ENCODE data around the gene RABGAP1L.
"Not testable (repeated sequence)": the region's sequence is repeated elsewhere in the genome, so short reads cannot be mapped to it uniquely, and the experiment has no call there.

The RABGAP1L gene

DNA sequence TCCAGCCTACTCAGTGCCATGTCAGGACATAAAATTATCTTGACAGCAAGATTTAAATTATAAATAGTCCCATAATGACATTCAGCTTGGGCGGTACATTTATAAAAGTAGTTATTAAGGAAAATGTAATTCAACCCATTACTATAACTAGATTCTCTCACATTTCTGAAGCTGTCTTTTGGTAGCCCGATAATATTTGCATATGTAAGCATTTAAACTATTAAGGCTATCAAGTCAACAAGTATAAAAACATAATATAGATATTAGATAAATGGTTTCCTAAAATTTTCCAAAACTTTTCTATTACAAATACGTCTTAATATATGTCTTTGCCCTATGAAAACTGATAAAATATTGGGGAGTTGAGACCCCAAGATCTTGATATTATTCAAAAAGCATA lies 266.8 kb downstream of the RABGAP1L start:
- DNase-seq (ENCODE audit: low read depth in 1 of 2, low spot score in 1 of 2): no peak

DNA sequence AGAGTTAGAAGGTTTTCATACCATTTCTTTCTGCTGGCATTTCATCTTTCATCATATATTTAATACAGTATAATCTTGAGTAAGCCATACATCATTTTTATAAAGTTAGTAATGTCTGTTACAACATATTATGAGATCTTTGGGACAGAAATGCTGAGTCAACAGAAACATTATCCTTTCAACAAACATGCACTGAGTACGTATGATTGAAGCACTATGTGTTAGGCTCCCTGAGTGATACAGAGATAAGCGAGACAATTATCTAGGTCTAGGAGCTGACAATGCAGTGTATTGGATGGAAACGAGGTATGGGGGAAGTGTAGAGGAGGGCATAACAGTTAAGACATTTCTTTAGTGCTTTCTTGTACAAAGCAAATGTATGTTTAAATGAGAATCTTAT lies 268.7 kb downstream of the RABGAP1L start:
- DNase-seq (ENCODE audit: low read depth in 1 of 2, low spot score in 1 of 2): no peak

DNA sequence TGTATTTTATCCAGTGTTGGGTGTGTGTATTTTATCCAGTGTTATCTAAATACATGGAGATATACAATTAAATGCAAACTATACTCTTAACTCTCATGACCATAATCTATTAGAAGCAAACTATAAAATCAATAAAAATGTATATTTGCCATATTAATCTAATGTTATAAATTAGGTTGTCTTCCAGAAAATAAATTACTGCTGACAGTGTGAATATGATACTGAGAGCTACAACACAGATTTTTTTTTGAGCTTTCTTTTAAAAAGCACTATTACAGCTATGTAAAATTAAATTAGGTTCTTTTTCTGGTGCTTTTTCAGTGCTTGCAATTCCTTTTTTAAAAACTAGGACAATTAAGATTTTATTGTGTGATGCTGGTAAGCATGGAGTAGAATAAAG lies 269.4 kb downstream of the RABGAP1L start:
- DNase-seq (ENCODE audit: low read depth in 1 of 2, low spot score in 1 of 2): no peak

GRCh38 chr1:174433451-174433850 lies 274.1 kb downstream of the RABGAP1L start:
- DNase-seq (ENCODE audit: low read depth in 1 of 2, low spot score in 1 of 2): no peak

- DNase-seq (ENCODE audit: low read depth in 1 of 2, low spot score in 1 of 2): no peak
These were observed 286.0 kb downstream of the RABGAP1L start for GRCh38 chr1:174445351-174445750.

DNA sequence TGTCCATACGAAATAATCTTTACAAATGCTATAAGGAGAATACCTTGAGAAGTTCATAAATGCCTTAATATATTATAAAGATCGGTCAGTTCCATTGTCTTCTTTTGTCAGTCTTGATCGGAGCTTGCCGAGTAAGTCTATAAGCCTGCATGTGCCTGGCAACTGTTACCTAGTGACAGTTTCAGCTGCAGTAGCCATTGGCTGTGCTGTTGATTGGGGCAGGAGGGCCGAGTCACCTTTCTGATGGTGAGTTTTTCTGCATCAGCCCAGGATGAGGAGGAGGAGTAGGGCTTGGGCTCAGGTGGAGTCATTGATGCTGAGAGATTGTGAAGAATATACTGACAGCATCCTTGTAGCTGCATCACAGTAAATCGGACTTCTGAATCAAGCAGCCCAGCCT lies 286.5 kb downstream of the RABGAP1L start:
- no peak for DNase-seq (ENCODE audit: low read depth in 1 of 2, low spot score in 1 of 2)

GRCh38 chr1:174447866-174448530 lies 288.7 kb downstream of the RABGAP1L start, which contains the start of gene GPR52:
GPR52 (plus strand) TSS chr1:174447964; CDS start chr1:174448112, 148 bp downstream.
- no peak for DNase-seq (ENCODE audit: low read depth in 1 of 2, low spot score in 1 of 2)

DNA sequence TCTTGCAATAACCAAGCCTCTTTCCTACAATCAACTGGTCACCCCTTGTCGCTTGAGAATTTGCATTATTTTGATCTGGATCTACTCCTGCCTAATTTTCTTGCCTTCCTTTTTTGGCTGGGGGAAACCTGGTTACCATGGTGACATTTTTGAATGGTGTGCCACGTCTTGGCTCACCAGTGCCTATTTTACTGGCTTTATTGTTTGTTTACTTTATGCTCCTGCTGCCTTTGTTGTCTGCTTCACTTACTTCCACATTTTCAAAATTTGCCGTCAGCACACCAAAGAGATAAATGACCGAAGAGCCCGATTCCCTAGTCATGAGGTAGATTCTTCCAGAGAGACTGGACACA lies 289.2 kb downstream of the RABGAP1L start:
- no peak for DNase-seq (ENCODE audit: low read depth in 1 of 2, low spot score in 1 of 2)

GRCh38 chr1:174448974-174449373 lies 289.7 kb downstream of the RABGAP1L start:
- DNase-seq (ENCODE audit: low read depth in 1 of 2, low spot score in 1 of 2): no peak

DNA sequence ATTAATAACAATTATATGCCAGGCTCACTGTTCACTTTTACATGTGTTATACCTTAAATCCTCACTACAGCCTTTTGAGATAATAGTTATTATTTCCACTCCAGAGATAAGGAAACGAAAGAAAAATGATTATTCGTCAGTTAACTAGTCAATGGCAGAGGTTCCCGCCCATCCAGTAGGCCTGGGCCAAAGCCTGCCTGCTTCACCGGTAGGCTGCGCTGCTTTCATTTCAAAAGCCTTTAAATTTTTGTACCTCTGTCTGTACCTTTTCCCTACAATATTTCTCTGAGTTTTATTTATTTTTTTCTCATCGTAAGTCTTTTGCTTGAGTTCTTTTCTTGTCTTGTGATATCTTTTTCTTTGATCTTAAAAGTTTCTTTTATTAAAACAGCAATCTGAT lies 292.1 kb downstream of the RABGAP1L start:
- no peak for DNase-seq (ENCODE audit: low read depth in 1 of 2, low spot score in 1 of 2)

DNA sequence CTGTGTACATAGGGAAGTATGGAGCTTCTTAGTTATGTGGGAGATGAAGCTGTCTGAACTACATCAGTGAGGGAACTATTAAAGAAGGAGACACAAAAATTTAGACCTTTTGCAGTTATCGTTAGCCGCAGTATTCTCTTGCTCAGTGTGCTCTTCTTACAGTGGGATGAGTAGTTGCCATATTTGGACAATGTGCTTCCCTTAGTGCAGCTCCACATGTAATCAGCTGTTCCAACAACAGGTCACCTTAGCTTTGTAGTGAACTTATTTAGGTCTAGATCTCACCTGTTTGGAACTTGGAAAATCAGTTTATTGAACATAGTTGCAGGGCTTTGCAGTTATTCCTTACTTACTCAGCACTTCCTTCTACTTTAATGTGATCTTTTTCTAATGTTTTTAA lies 306.5 kb downstream of the RABGAP1L start:
- DNase-seq (ENCODE audit: low read depth in 1 of 2, low spot score in 1 of 2): no peak

- no peak for DNase-seq (ENCODE audit: low read depth in 1 of 2, low spot score in 1 of 2)
These were observed 307.3 kb downstream of the RABGAP1L start for GRCh38 chr1:174466607-174467006.

GRCh38 chr1:174469052-174469451 lies 309.7 kb downstream of the RABGAP1L start:
- no peak for DNase-seq (ENCODE audit: low read depth in 1 of 2, low spot score in 1 of 2)

- no peak for DNase-seq (ENCODE audit: low read depth in 1 of 2, low spot score in 1 of 2)
These were observed 310.4 kb downstream of the RABGAP1L start for GRCh38 chr1:174469687-174470086.

DNA sequence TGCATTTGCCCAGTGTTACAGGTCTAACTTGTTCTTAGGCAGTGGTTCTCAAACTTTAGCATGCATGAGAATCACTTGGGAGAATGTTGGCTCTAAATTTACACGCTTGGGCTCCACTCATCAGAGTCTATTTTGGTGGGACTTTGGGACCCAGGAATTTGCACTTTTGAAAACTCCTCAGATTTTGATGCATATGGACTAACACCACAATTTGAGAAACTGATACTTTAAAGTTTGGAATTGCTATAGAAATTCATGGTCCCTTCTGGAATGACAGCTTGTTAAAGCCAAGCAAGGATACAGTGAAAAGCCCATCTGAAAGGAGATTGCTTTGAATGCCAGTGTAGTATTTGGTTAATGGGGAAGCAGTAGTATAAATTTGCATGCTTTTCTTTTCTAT lies 320.0 kb downstream of the RABGAP1L start:
- DNase-seq (ENCODE audit: low read depth in 1 of 2, low spot score in 1 of 2): no peak

DNA sequence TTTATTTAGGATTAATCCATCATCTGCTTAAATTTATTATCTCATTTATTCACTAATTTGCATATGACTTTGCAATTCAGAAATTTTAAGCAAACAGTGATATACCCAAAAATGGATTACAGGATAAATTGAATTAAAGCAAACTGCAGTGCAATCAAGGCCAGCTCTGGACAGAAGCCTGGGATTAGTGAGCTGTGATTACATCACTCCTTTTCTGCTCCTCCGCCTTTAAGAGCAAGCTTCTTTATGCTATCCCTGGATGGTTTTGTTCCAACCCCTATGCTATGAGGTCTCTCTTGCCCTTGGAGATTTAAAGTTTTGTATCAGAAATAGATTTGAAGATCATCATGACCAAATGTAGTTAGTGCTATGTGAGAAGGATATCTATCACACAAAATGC lies 321.0 kb downstream of the RABGAP1L start:
- no peak for DNase-seq (ENCODE audit: low read depth in 1 of 2, low spot score in 1 of 2)

DNA sequence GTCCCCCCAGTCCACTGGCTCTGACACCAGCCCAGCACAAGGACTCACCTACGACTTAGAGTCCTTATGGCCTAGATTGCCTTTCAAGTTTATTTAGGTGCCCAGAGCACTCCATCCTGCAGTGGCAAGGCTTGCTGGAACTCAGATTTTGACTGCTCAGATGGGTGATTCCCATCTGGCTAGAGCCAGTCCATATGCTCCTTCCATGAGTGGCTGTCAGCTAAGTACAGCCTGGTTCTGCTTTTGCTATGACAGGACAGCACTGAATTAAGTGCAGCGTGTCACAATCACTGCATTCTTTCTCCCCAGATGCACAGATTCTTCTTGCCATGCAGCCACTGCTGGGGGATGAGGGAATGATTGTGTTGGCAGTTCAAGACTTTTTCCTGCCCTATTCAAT lies 332.3 kb downstream of the RABGAP1L start:
- no peak for DNase-seq (ENCODE audit: low read depth in 1 of 2, low spot score in 1 of 2)

- DNase-seq (ENCODE audit: low read depth in 1 of 2, low spot score in 1 of 2): no peak
These were observed 338.2 kb downstream of the RABGAP1L start for GRCh38 chr1:174497478-174497877.

DNA sequence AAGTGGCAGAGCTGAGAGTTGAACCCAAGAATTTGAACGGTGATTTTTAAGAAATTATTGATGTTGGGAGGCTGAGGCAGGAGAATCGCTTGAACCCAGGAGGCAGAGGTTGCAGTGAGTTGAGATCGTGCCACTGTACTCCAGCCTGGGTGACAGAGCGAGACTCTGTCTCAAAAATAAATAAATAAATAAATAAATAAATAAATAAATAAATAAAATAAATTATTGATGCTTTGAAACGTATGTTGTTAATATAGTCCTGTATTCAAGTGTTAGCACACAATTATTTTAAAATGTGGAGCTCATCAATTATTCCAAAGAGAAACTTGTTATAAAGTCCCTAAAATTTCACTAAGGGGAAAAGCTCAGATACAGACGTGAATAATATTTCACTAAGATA lies 357.4 kb downstream of the RABGAP1L start:
- DNase-seq (ENCODE audit: low read depth in 1 of 2, low spot score in 1 of 2): not testable (repeated sequence)

GRCh38 chr1:174519844-174520243 lies 360.5 kb downstream of the RABGAP1L start:
- no peak for DNase-seq (ENCODE audit: low read depth in 1 of 2, low spot score in 1 of 2)

DNA sequence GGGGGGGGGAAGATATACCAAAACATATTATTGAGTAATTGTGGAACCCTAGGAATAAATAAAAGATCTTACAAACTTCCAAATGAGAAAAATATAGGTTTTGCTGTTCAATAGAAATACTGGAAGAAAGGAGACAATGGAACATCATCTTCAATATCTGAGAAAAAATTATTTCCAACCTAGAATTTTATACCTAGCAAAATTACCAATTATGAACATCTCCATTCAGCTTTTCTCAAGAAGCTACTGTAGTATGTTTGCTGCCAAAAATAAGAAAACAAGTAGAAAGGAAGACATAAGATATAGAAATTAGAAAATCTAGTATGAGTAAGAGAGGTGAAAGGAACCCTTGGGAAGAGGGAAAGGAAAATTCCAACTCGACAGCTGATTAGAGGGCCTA lies 372.4 kb downstream of the RABGAP1L start:
- DNase-seq (ENCODE audit: low read depth in 1 of 2, low spot score in 1 of 2): no peak

GRCh38 chr1:174534789-174535188 lies 375.5 kb downstream of the RABGAP1L start:
- no peak for DNase-seq (ENCODE audit: low read depth in 1 of 2, low spot score in 1 of 2)

DNA sequence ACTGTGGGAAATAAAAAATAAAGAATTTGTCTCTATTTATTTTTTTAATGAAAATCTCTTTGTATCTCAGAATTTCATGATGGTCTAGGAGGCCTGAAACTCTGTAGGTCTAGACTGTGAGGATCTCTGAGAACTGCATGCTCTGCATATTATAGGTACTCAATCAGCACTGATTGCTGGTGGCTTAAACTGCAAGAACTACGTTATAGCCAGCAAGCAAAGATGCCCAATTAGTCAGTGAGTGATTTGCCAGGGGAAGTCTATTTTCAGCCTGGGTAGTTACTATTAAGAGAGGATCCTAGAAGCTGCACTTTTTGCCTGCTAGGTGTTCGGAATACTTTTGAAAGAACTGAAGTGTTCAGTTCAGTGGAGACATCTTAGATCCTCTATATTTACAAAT lies 375.9 kb downstream of the RABGAP1L start:
- no peak for DNase-seq (ENCODE audit: low read depth in 1 of 2, low spot score in 1 of 2)

GRCh38 chr1:174543421-174543820 lies 384.1 kb downstream of the RABGAP1L start:
- DNase-seq (ENCODE audit: low read depth in 1 of 2, low spot score in 1 of 2): not testable (repeated sequence)
